C4-2B (cell line): ENCODE results near the gene NRG3.

ENCODE experiments used
- H3K27ac ChIP-seq: fragments of 450-650 bp; 2 replicates; pipeline ENCODE4 v1.5.1; 2017
- CTCF ChIP-seq: fragments of 450-650 bp; conservative IDR thresholded peaks from 2 replicates; pipeline ENCODE4 v1.5.1; 2017; ENCODE audit warnings: mild to moderate bottlenecking
- ZFX ChIP-seq: fragments of 450-650 bp; IDR thresholded peaks from 2 replicates; pipeline ENCODE4 v1.6.1; 2017

Gene NRG3

GRCh38 chr10:81950358-81950757, 75.4 kb downstream of the NRG3 start:
- no peak overlapping the region for H3K27ac ChIP-seq
- TF ChIP-seq CTCF (no peak), ZFX (no peak)

GRCh38 chr10:81953420-81953819, 78.4 kb downstream of the NRG3 start:
- H3K27ac ChIP-seq = no peak overlapping the region
- no peak for TF ChIP-seq CTCF
- no peak for TF ChIP-seq ZFX

- H3K27ac ChIP-seq = no peak overlapping the region
- TF ChIP-seq CTCF (no peak), ZFX (no peak)
These were observed 83.0 kb downstream of the NRG3 start for GRCh38 chr10:81957976-81958375.

- no peak for TF ChIP-seq ZFX
- no peak for TF ChIP-seq CTCF
- no peak overlapping the region for H3K27ac ChIP-seq
These were observed 84.0 kb downstream of the NRG3 start for GRCh38 chr10:81959016-81959415.

- TF ChIP-seq ZFX = no peak
- no peak for TF ChIP-seq CTCF
These were observed 86.6 kb downstream of the NRG3 start for GRCh38 chr10:81961451-81962184.

GRCh38 chr10:81963606-81964005, 88.6 kb downstream of the NRG3 start:
- no peak overlapping the region for H3K27ac ChIP-seq
- TF ChIP-seq CTCF (no peak), ZFX (no peak)

More at GRCh38 chr10:81961451-81962184, 86.6 kb downstream of the NRG3 start:
- H3K27ac ChIP-seq = no peak overlapping the region

GRCh38 chr10:81967716-81968115, 92.7 kb downstream of the NRG3 start:
- H3K27ac ChIP-seq = no peak overlapping the region
- TF ChIP-seq CTCF = no peak
- no peak for TF ChIP-seq ZFX
